ENCODE measurements around the gene EFEMP1. TPM values are rescaled to one million over a fixed set of nuclear protein-coding genes. Genes with fewer than 3 reads are reported as not detected.

EFEMP1 gene
- total and polyA plus RNA-seq, 12 donors = 15.7 to 157 (median 32.5) TPM

DNA sequence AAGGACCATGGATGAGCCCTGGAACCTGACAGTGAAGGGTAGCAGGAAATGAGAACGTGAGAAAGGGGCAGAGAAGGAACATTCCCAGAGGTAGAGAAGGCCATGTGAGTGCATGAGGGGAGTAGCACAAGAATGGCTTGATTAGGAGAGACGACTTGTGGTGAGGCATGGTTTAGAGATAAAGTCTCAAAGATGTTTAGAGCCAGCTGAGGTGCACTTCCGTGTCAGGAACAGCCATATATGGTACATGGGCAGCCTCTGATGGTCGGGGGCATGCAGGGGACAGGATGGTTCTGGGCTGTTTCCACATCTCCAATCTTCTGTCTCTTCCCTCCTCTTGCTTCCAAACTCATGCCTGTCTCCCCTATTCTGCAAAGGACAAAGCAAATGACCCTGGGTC, 28.8 kb upstream of the EFEMP1 start:
- TF ChIP-seq, protein P1, sequence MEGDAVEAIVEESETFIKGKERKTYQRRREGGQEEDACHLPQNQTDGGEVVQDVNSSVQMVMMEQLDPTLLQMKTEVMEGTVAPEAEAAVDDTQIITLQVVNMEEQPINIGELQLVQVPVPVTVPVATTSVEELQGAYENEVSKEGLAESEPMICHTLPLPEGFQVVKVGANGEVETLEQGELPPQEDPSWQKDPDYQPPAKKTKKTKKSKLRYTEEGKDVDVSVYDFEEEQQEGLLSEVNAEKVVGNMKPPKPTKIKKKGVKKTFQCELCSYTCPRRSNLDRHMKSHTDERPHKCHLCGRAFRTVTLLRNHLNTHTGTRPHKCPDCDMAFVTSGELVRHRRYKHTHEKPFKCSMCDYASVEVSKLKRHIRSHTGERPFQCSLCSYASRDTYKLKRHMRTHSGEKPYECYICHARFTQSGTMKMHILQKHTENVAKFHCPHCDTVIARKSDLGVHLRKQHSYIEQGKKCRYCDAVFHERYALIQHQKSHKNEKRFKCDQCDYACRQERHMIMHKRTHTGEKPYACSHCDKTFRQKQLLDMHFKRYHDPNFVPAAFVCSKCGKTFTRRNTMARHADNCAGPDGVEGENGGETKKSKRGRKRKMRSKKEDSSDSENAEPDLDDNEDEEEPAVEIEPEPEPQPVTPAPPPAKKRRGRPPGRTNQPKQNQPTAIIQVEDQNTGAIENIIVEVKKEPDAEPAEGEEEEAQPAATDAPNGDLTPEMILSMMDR (IDR thresholded peaks at IDR 0.05) = no peak
- Histone ChIP-seq H3K4me3 (no peak overlapping the region), H3K9me3 (no peaks in the 10 kb centered on the region), H3K27me3 (no peaks in the 10 kb centered on the region), H3K27ac (no peak overlapping the region), H3K4me1 (peaks cover 0 to 6% (median 0%) of the 10 kb centered on the region in 9 donors), H3K36me3 (no peaks in the 10 kb centered on the region)
- ATAC-seq = no peak
- intact Hi-C loops (cut with DNase I) = no loop called here
- DNase-seq = no peak
- WGBS, 2 donors = 49 to 50% methylated on average over 4 of the region's 4 CpGs

DNA sequence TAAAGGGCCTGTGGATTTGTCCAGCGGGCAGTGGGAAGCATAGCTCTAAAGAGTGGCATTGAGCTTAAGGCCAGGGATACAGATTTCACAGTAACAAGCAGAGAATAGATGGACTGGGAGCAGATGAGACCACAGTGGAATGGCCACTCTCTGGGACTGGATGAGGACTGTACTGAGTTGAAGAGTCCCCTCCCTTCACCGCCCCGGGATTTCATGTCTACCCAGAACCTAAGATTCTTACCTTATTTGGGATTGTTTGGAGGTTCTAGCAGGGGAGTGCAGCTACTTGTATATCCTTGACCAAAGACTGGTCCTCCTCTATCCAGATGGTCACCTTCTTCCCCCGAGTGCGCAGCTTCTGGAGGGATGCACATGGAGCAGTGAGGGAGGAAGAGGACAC, 28.0 kb upstream of the EFEMP1 start:
- intact Hi-C loops (cut with DNase I) = no loop called here
- WGBS, 2 donors = 85 to 97% methylated on average over 5 of the region's 5 CpGs
- Histone ChIP-seq H3K4me3 (no peak overlapping the region), H3K4me1 (peaks cover 0 to 5% (median 0%) of the 10 kb centered on the region in 9 donors), H3K9me3 (no peaks in the 10 kb centered on the region), H3K27me3 (no peaks in the 10 kb centered on the region), H3K36me3 (no peaks in the 10 kb centered on the region), H3K27ac (no peak overlapping the region)
- TF ChIP-seq, protein P1 (IDR thresholded peaks at IDR 0.05) = no peak
- DNase-seq (no peak), ATAC-seq (no peak)

DNA sequence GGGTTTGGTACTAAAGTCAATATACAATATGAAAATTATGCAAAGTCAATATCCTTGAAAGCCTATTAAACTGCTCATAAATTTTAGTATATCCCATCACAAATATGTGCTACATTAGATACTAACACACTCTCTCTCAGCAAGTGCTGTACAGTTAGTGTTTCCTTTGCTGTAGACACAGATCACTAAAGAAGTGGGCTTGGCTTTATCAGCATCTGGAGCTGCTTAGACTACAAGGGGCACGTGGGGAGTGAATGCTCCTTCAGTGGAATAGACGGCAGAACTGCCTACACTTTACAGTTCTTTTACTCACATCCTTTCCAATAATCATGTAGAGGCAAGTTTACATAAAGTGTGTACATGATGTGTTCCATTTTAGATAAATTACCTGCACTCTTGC, 26.0 kb upstream of the EFEMP1 start:
- WGBS, 2 donors = 44 to 45% methylated on average over 2 of the region's 2 CpGs
- H3K27ac ChIP-seq = peak overlapping the region in 1 of 10 donors; percentile 15
- TF ChIP-seq, protein P1 (IDR thresholded peaks at IDR 0.05) = no peak
- intact Hi-C loops (cut with DNase I) = no loop called here
- H3K4me3 ChIP-seq = no peak overlapping the region
- no peaks in the 10 kb centered on the region for H3K9me3 ChIP-seq
- no peaks in the 10 kb centered on the region for H3K27me3 ChIP-seq
- peaks cover 0 to 5% (median 0%) of the 10 kb centered on the region in 9 donors for H3K4me1 ChIP-seq
- ATAC-seq = no peak
- H3K36me3 ChIP-seq = no peaks in the 10 kb centered on the region
- DNase-seq = no peak

DNA sequence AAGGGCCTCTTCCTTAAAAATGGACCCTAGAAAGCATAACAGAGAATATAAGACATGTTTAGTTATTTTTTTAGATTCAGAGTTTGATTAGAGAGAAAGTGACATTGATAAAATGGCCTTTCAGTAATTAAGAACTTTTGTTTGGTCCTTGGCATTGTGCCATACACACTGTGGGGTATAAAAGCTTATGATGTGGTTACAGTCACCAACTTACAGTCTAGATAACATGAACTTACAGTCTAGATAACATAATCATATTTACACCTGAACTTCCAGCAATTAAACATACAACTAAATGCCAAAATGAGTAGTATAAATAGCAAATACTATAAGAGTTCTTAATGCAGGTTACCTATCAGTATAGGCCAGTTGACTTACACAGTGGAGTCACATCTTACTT, 25.6 kb upstream of the EFEMP1 start:
- Histone ChIP-seq H3K4me1 (peaks cover 0 to 5% (median 0%) of the 10 kb centered on the region in 9 donors), H3K27ac (peak overlapping the region in 1 of 10 donors; percentile 15), H3K4me3 (no peak overlapping the region), H3K9me3 (no peaks in the 10 kb centered on the region), H3K36me3 (no peaks in the 10 kb centered on the region), H3K27me3 (no peaks in the 10 kb centered on the region)
- intact Hi-C loops (cut with DNase I) = no loop called here
- DNase-seq (no peak), ATAC-seq (no peak)
- TF ChIP-seq, protein P1 (IDR thresholded peaks at IDR 0.05) = no peak

Measured in heart right ventricle (tissue), 16 donors.